ENCODE measurements around the gene PCDHGA3.

- peak in 5 of 6 experiments; percentile 10 to 39 (median 15) for TF ChIP-seq CTCF (IDR thresholded peaks at IDR 0.05)
- no peak for TF ChIP-seq POLR2A (IDR thresholded peaks at IDR 0.05)
Observed at GRCh38 chr5:141373673-141374317, 30.2 kb downstream of the PCDHGA3 start, which contains the start of gene PCDHGA6.

Measured in thyroid gland (tissue), 4 donors.